HepG2 (cell line): ENCODE data around the gene FCHO1. TPM values are rescaled to one million over a fixed set of nuclear protein-coding genes. Genes with fewer than 3 reads are reported as not detected.

Source experiments
- CREB1 ChIP-seq, 2 experiments: fragments of 450-650 bp in 1 of 2; IDR thresholded peaks; 2 replicates each; pipeline ENCODE4 v1.6.1; 2016 to 2017; ENCODE audit warnings: control low read depth in 1 of 2, mild to moderate bottlenecking in 1 of 2, missing compliant biosample characterization in 1 of 2, missing genetic modification characterization in 1 of 2
- CSRNP2 ChIP-seq: sonication (generic); formaldehyde crosslinking; conservative IDR thresholded peaks from 2 replicates; pipeline ENCODE4 v1.8.0; 2022; ENCODE audit warnings: low read depth, missing genetic modification reagents
- EHMT2 ChIP-seq: fragments of 200-600 bp; sonication (generic); IDR thresholded peaks from 2 replicates; pipeline ENCODE4 v1.7.0; 2017; ENCODE audit warnings: antibody characterized with exemption, low read depth, low read length, borderline replicate concordance
- HNRNPL ChIP-seq: fragments of 200-400 bp; formaldehyde crosslinking; IDR thresholded peaks from 2 replicates; pipeline ENCODE4 v1.6.1; 2017; ENCODE audit warnings: mild to moderate bottlenecking, low read depth, low read length
- MLXIP ChIP-seq: sonication (generic); formaldehyde crosslinking; IDR thresholded peaks from 2 replicates; pipeline ENCODE4 v1.9.0; 2021; ENCODE audit warnings: missing genetic modification reagents, borderline replicate concordance
- MTF2 ChIP-seq: sonication (generic); formaldehyde crosslinking; IDR thresholded peaks from 2 replicates; pipeline ENCODE4 v1.5.0; 2020; ENCODE audit warnings: missing genetic modification reagents, borderline replicate concordance
- PHF21A ChIP-seq: sonication (generic); formaldehyde crosslinking; IDR thresholded peaks from 2 replicates; pipeline ENCODE4 v1.5.0; 2020; ENCODE audit warnings: mild to moderate bottlenecking, missing genetic modification reagents
- RAD21 ChIP-seq: fragments of 450-650 bp; formaldehyde crosslinking; IDR thresholded peaks from 2 replicates; pipeline ENCODE4 v1.5.0; 2020; ENCODE audit warnings: mild to moderate bottlenecking
- RBM39 ChIP-seq: fragments of 200-400 bp; formaldehyde crosslinking; IDR thresholded peaks from one replicate; pipeline ENCODE4 v1.6.1; 2018; ENCODE audit warnings: antibody characterized with exemption, mild to moderate bottlenecking, low read depth, low read length; ENCODE audit not compliant: poor library complexity, severe bottlenecking
- SRSF1 ChIP-seq: fragments of 200-400 bp; formaldehyde crosslinking; optimal IDR thresholded peaks from 2 replicates; pipeline ENCODE3; 2017; ENCODE audit warnings: mild to moderate bottlenecking, low read depth, low read length, moderate library complexity
- STAT6 ChIP-seq: sonication (generic); formaldehyde crosslinking; IDR thresholded peaks from 2 replicates; pipeline ENCODE4 v1.4.0; 2020; ENCODE audit warnings: missing genetic modification reagents, mild to moderate bottlenecking, borderline replicate concordance
- ZNF160 ChIP-seq: sonication (generic); formaldehyde crosslinking; IDR thresholded peaks from 2 replicates; pipeline ENCODE4 v1.8.0; 2022; ENCODE audit warnings: mild to moderate bottlenecking, inconsistent platforms, missing genetic modification reagents
- ZNF296 ChIP-seq: sonication (generic); formaldehyde crosslinking; conservative IDR thresholded peaks from 2 replicates; pipeline ENCODE4 v1.5.0; 2020; ENCODE audit warnings: mild to moderate bottlenecking, missing genetic modification reagents
- ZNF652 ChIP-seq: IDR thresholded peaks from 2 replicates; pipeline ENCODE4 v1.6.1; 2016; ENCODE audit warnings: low read depth, borderline replicate concordance
- ZNF761 ChIP-seq: sonication (generic); formaldehyde crosslinking; conservative IDR thresholded peaks from 2 replicates; pipeline ENCODE4 v1.4.0; 2020; ENCODE audit warnings: mild to moderate bottlenecking, missing genetic modification reagents
- ZNF776 ChIP-seq: sonication (generic); formaldehyde crosslinking; IDR thresholded peaks from 2 replicates; pipeline ENCODE4 v1.4.0; 2020; ENCODE audit warnings: mild to moderate bottlenecking, missing genetic modification reagents
- ZSCAN12 ChIP-seq: sonication (generic); formaldehyde crosslinking; IDR thresholded peaks from 2 replicates; pipeline ENCODE4 v1.9.0; 2021; ENCODE audit warnings: mild to moderate bottlenecking, missing genetic modification reagents
- polyA plus RNA-seq, 8 experiments: library from polyadenylated mRNA; depleted of rRNA in 3 of 8; stranded (reverse) in 7 of 8; unstranded in 1 of 8; fragments of >200 nt; fragmentation: Illumina TruSeq in 4 of 8; extraction: Trizol in 4 of 8; gene quantifications; 2 replicates each; pipeline versions ENCODE4 v1.2.1 to v1.2.3, GENCODE V29; 2011 to 2016; ENCODE audit warnings: low read depth in 4 of 8, missing spikeins in 1 of 8, mixed read lengths in 1 of 8; ENCODE audit not compliant: insufficient read depth in 1 of 8
- total RNA-seq, 5 experiments: library from RNA; depleted of rRNA; stranded (reverse); fragments of >200 nt; fragmentation: Illumina TruSeq; extraction: Trizol; gene quantifications; 2 replicates each; pipeline ENCODE4 v1.2.3, GENCODE V29; 2016; ENCODE audit warnings: low read depth in 1 of 5
- TF ChIP-seq, protein P1 (sequence below): sonication (generic); formaldehyde crosslinking; IDR thresholded peaks from 2 replicates; pipeline ENCODE4 v1.5.0; 2020; ENCODE audit warnings: missing genetic modification reagents
- TF ChIP-seq, protein P2 (sequence below): sonication (generic); formaldehyde crosslinking; IDR thresholded peaks from 2 replicates; pipeline ENCODE4 v1.4.0; 2020; ENCODE audit warnings: missing genetic modification reagents

FCHO1 gene
- total and polyA plus RNA-seq, 2 of the 13 experiments (the other 11 are each of a cell fraction or from before 2014, with no cell fraction given): 1.3 to 3.1 TPM

- TF ChIP-seq MLXIP (CRISPR knock-in tag): no peak
- TF ChIP-seq ZNF652 (CRISPR knock-in tag): no peak
- TF ChIP-seq ZSCAN12 (CRISPR knock-in tag): no peak
- TF ChIP-seq EHMT2: no peak
- TF ChIP-seq STAT6 (CRISPR knock-in tag): no peak
- no peak for TF ChIP-seq ZNF296 (CRISPR knock-in tag)
- peak; percentile 21 for TF ChIP-seq RBM39
- no peak for TF ChIP-seq CSRNP2 (CRISPR knock-in tag)
- no peak for TF ChIP-seq MTF2 (CRISPR knock-in tag)
- TF ChIP-seq, protein P1, sequence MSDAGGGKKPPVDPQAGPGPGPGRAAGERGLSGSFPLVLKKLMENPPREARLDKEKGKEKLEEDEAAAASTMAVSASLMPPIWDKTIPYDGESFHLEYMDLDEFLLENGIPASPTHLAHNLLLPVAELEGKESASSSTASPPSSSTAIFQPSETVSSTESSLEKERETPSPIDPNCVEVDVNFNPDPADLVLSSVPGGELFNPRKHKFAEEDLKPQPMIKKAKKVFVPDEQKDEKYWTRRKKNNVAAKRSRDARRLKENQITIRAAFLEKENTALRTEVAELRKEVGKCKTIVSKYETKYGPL: no peak
- peak; percentile 95 for TF ChIP-seq HNRNPL
- TF ChIP-seq ZNF761 (CRISPR knock-in tag): no peak
- TF ChIP-seq ZNF160: no peak
- TF ChIP-seq RAD21 (CRISPR knock-in tag): no peak
- TF ChIP-seq CREB1 (IDR thresholded peaks at IDR 0.05): no peak
- TF ChIP-seq CREB1 (CRISPR knock-in tag; IDR thresholded peaks at IDR 0.05): no peak
- peak; percentile 48 for TF ChIP-seq SRSF1
- TF ChIP-seq ZNF776: no peak
- TF ChIP-seq, protein P2, sequence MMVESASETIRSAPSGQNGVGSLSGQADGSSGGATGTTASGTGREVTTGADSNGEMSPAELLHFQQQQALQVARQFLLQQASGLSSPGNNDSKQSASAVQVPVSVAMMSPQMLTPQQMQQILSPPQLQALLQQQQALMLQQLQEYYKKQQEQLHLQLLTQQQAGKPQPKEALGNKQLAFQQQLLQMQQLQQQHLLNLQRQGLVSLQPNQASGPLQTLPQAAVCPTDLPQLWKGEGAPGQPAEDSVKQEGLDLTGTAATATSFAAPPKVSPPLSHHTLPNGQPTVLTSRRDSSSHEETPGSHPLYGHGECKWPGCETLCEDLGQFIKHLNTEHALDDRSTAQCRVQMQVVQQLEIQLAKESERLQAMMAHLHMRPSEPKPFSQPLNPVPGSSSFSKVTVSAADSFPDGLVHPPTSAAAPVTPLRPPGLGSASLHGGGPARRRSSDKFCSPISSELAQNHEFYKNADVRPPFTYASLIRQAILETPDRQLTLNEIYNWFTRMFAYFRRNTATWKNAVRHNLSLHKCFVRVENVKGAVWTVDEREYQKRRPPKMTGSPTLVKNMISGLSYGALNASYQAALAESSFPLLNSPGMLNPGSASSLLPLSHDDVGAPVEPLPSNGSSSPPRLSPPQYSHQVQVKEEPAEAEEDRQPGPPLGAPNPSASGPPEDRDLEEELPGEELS (CRISPR knock-in tag): 0 out of 2 replicates have a peak, but pooled peaks have one; percentile 23
- peak; percentile 44; the same call in 1 of the 2 replicates for TF ChIP-seq PHF21A (CRISPR knock-in tag)
Observed at GRCh38 chr19:17794731-17795494, 43.6 kb downstream of the FCHO1 start, which contains the start of gene B3GNT3 (continued).
